GM20431 (cell line): Measurements from ENCODE around the gene IGF2BP3.

ENCODE experiments used
- in situ Hi-C: fragments of 300-500 bp; cut with MseI, MboI; formaldehyde crosslinking; loops from one replicate; pipeline ENCODE4 v1.15.0; 2020; ENCODE audit warnings: low sequenced_read_pairs; ENCODE audit not compliant: unreplicated experiment

The IGF2BP3 gene

DNA sequence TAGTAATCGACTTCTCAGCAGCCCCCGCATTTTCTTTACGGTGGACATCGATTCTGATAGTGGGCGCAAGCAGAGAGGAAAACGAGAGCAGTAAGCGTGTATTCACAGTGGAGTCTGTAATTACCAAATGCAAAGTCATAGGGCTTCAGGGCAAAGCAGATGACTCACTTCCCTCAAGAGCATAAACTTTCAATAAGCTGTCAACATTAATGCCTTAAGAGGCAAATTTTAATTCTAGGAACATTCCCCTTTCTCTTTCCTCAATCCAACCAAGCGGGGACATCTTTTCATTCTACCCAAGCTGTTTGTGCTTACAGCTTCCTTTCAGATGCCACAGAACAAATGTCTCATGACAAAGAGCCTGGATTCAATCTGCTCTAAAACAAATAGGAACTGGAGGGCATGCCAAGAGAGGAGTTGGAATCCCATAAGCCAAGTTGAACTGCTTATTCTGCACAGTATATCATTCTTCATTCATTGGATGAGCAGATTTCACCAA is 122.6 kb downstream of the IGF2BP3 start:
- in situ Hi-C loops: no loop called here

DNA sequence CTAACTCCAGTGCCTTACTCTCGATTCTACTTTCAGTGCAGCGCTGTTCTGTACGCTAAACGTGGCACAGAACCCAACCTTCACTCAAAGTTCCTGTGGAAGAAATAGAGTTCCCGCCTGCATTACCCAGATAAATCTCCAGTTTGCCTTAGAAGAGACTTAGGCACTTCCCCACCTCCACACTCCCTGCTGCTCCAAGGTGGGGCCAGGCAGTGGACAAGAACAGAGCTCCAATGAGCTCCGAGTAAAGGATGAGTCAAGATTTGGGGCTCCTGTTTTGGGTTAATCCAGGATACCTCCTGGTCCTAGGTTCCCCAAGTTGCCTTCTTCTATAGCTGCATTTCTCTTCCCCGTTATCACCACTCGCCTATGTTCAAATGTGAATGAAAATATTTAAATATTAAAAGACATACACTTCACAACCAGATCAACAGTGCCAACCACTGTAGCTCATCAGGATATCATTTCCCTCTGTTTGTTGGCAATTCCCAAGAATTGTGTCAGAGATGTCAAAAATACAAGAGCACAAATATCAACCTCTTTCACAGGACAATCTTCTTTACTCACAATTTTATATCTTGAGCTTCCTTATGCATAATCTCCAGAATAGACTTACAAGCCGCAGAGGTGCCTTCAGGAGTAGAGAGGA is 123.1 kb downstream of the IGF2BP3 start:
- in situ Hi-C loops: no loop called here

DNA sequence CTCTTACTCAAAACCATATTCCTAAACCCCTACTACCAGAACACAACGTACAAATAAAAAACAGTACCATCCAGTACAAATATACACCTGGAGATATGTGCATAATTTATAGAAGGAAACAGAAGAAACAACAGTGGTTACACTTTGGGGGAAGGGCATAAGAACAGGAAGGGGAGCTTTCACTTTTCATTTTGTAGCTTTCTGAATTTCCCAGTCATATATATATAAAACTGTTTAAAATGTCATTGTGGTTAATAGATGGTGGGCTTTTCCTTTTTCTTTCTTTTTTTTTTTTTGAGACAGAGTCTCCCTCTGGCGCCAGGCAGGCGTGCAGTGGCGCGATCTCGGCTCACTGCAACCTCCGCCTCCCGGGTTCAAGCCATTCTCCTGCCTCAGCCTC is 124.0 kb downstream of the IGF2BP3 start:
- in situ Hi-C loops: no loop called here

GRCh38 chr7:23345601-23346000 is 124.7 kb downstream of the IGF2BP3 start:
- in situ Hi-C loops: no loop called here

DNA sequence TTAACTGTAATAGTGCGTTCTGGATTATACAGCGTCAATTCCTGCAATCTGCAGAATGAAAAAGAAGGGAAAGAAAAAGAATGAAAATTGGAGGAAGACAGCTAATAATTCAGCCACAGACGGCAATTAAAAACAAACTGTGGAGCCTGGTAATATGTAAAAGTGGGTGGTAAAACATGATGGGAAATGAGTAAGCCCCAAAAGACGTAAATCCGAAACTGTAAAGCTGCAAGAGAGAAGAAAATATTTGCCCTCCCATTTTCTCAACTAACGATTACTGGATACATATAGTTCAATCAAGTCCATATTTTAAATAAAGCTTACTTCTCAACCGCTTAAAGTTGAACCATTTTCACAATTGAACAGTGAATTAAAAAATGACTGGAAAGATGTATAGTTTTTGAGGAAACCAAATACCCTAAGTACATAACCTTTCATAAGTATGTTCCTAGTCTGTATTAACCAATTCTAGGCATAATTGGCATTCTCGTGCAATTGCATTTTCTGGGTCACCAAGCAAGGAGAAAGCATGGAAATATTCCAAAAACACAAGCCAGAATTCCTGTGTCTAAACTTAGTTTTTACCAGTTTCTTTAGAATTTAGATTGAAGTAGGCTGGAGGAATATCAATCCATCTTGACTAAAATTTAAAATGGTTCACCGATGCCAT is 126.3 kb downstream of the IGF2BP3 start:
- in situ Hi-C loops: no loop called here

DNA sequence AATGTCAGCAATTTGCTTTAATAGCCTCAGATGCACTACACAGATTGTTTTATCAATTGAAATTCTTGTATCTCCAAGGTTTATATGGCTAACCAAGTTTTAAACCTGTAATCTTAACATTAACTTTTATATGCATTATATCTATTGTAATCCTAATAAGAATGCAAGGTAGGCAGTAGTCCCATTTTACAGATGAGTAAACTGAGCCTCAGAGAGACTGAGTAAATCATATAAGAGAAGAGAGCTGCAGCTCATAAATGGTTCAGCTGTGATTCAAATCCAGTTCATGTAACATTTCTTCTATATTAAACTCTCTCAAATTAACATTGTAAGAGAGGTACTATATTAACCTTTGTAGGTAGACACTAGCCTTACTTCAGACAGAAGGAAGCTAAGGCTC is 127.2 kb downstream of the IGF2BP3 start:
- in situ Hi-C loops: no loop called here

- in situ Hi-C loops: no loop called here
These were observed 128.3 kb downstream of the IGF2BP3 start for GRCh38 chr7:23341846-23342598.

DNA sequence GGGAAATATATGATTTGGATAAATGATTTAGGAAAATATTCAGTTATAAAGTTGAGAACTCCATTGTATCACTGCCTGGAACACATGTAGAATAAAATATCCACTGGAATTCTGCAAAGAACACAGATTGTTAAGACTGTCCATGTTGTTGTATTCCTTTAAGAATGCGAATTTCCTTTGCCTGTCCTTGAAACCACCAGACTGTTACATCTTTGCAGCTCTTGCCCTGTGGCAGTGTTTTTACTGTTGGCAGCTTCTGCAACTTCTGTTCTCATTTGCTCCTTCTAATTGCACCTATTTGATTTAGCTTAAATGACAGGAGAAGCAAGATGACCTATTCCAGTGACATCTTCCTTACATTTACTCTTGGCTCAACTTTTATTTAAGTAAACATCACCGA is 131.4 kb downstream of the IGF2BP3 start:
- in situ Hi-C loops: no loop called here

DNA sequence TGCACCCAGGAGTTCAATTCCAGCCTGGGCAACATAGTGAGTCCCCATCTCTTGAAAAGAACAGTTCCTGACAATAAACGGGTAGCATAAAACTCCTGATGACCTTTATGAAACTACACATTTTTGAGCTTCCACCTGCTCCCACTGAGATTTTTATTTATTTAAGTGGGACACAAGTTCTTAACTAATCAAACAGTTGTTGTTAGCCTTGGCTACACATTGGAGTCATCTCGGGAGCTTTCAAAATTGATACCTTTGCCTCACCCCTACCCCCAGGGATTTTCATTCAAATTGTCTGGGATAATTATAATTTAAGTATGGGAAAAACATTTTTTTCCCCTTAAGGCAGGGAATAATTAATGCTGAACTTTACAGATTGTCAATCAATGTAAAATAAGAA is 131.9 kb downstream of the IGF2BP3 start:
- in situ Hi-C loops: no loop called here

DNA sequence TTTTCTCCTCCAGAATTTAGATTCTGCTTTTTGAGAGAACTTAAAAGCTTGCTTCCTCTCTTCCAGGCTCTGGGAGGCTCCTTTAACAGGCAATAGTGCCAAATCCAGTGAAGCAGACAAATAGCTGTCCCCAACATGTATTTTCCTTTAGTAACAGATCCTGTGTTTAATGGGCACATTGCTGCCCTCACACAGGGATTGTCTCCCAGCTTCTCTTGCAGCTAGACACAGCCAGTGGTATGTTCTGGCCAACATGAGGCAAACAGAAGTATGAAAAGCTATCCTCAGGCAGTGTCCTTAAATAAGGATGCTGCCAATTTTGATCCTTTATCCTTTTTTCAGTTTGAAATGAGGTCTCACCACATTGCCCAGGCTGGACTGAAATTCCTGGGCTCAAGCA is 132.9 kb downstream of the IGF2BP3 start:
- in situ Hi-C loops: no loop called here

- in situ Hi-C loops: no loop called here
These were observed 133.4 kb downstream of the IGF2BP3 start for GRCh38 chr7:23336799-23337283.

DNA sequence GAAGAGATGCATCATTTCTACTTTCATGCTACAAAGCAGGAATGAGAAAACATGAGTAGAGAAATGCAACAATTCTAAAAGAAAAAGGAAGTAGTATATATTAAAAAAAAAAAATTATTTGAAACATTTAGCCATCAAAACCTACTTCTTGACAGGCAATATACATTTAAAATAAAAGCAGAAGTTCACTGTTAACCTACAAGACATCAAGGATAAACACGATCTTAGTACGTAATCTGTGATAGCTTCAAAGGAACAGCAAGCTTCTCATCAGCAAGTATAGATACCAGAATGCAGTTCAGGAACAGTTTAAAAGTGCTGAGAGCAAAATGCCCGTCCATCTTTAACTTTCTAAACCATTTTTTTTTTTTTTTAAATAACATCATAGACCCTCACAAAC is 134.2 kb downstream of the IGF2BP3 start:
- in situ Hi-C loops: no loop called here

DNA sequence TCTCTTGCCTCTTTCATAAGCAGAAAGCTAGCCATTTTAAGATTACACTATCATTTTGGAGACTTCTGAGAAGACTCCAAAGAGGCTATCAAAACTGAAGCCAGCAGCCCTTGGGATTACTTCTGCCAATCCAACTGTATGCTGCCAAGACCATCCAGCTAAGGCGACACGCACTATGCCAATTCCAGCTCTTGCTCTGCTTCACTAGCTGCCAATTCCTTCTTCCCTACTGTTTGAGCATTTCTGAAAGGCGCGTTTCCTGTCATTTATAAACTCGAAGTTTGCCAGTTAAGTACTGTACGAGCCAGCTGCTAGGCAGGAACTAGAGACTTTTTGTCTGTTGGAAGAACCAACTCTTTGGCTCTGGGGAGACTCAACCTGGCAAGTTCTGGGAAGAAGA is 134.7 kb downstream of the IGF2BP3 start:
- in situ Hi-C loops: no loop called here

DNA sequence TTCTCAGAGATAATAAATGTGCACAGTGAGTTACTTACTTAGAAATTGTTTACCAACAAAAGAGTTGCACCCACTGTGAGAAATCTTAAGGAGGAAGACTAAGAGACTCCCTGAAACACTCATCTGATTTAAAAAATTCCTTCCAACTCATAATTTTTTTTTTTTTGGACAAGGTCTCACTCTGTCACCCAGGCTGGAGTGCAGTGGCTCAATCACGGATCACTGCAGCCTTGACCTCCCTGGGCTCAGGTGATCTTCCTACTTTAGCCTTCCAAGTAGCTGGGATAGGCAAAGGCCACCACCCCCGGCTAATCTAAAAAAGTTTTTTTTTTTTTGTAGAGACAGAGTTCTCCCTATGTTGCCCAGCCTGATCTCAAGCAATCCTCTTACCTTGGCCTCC is 135.2 kb downstream of the IGF2BP3 start:
- in situ Hi-C loops: no loop called here

GRCh38 chr7:23334482-23335056 is 135.7 kb downstream of the IGF2BP3 start:
- in situ Hi-C loops: no loop called here

DNA sequence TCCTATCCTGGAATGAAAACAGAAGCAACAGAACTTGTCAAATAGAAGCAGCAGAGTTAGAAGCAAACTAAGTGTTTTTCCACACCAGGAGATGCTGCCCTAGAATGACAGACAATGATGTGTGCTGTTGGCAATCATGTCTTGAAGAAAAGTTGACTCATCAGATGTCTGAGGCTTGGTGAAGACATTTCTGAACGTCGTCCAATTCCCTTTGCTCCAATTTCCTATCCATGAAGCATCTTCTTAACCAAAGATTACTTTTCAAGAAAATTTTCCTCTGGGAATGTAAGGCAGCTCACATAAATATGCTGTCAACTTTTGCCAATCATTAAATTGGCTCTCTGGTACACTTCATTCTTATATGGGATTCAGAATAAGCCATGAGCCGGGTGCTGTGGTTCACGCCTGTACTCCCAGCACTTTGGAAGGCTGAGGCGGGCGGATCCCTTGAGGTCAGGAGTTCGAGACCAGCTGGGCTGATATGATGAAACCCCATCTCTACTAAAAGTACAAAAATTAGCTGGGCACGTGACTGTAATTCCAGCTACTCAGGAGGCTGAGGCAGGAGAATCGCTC is 136.5 kb downstream of the IGF2BP3 start:
- in situ Hi-C loops: no loop called here

DNA sequence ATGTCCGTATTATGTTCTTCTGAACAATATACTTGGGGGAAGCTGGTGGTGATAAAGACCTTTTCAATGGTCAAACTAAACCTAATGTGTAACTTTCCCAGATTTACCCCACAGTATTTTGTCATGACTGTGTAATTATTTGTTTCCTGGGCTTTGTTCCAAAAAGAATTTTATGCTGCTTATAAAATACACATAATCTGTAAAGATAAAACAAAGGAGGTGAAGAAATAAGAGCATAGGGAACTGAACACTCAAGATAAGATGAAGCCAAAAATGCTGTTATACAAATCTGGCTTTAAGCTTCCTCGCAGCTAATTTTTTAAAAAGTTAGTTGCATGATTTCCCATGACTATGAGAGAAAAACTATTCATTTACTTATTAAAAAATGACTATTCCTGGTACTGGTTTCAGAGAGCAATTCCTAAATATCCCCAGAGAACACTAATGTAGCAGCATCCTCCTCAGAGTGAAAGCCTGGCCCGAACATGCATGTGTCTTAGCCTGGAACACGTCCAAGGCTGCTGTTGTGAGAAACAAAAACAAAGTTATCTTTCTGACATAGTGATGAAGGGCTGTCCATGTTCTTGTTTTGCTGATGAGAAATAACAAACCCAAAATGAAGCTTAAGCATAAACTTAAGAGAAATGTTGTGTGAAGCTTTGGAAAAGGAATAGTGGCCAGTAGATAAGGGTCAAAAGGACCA is 137.2 kb downstream of the IGF2BP3 start:
- in situ Hi-C loops: no loop called here

GRCh38 chr7:23332193-23332592 is 138.1 kb downstream of the IGF2BP3 start:
- in situ Hi-C loops: no loop called here

- in situ Hi-C loops: no loop called here
These were observed 139.2 kb downstream of the IGF2BP3 start for GRCh38 chr7:23331132-23331531.

DNA sequence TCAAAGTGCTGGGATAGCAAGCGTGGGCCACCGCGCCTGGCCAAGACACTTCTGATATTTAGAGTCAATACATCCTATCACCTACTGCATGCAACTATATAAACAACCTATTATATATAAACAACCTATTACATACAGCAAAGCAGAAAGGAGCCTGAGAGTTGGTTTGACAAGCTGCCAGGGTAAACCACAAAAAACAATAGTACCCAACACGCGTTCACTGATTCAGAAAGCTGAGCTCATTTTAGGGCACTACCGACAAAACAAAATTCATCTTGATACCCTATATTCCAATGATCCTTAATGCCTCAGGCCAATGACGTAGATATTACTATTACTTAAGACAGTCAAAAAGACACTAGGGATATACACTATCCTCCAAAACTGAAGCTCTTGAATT is 154.9 kb downstream of the IGF2BP3 start:
- in situ Hi-C loops: no loop called here
